PFSK-1 (cell line): ENCODE measurements around the gene TM9SF3.

Experiments used
- SIN3A ChIP-seq: IDR thresholded peaks from 2 replicates; pipeline ENCODE4 v1.6.1; 2012; ENCODE audit warnings: mild to moderate bottlenecking, low read length, moderate library complexity, borderline replicate concordance; ENCODE audit not compliant: insufficient read depth
- TAF1 ChIP-seq: IDR thresholded peaks from 2 replicates; pipeline ENCODE4 v1.6.1; 2012; ENCODE audit warnings: low read length, control low read depth, borderline replicate concordance; ENCODE audit not compliant: insufficient read depth

- no peak; the same call in 1 of the 2 replicates for TF ChIP-seq TAF1
- no peak for TF ChIP-seq SIN3A
Measured at GRCh38 chr10:96513698-96514561, 72.9 kb downstream of the TM9SF3 start, which contains the start of gene TLL2.
